Bronchus fibroblast of lung (primary cell): ENCODE results near the gene HNRNPH2. TPM values are rescaled to one million over a fixed set of nuclear protein-coding genes. Genes with fewer than 3 reads are reported as not detected.

Source experiments
- total RNA-seq: library from RNA; depleted of rRNA; stranded (reverse); fragments of >200 nt; gene quantifications from 2 replicates; pipeline ENCODE4 v1.2.3, GENCODE V29; 2015

The HNRNPH2 gene
- total RNA-seq = 42.4 and 43.1 TPM in 2 replicates

DNA sequence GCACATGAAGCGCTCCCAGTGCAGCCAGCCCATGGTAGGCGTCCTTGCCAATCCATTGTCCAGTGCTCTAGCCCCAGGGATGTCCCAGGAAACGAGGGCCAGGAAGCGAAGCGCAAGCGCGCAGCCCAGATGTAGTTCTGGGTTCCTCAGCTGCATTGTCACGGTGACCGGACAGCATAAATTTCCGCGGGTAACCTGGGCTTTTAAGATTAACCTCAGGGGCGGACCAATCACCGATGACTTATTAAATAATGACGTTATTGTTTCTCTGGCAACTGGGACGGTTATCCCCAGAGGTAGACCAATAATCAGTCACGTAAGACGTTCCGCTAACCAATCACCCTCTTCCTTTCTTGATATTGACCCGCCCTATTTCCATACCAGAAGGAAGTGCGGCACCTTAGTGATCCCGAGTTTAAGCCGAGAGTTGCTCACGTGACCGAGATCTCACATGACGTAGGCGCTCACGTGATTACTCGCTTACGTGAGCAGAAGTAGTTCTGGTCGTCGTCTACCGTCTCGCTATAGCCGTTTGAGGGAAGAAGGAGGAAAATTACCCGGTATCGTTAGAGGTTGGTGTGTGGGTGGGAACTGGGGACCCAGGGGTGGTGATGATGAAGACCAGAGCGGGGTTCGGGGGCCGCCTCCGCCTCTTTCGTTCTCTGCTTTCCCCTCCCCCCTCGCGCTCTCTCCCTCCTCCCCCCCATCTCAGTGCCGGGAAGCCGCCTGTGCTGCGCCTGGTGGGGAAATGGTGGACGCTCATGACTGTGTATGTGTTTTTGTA is at the start of gene HNRNPH2, which contains the start of gene GLA:
TSS of gene HNRNPH2 (plus strand) at position 475 of the 784 bp plus-strand sequence. CDS start 3,767 bp downstream, outside the sequence.
TSS of gene GLA (minus strand) at position 178 of the 784 bp plus-strand sequence. CDS start at position 156, 22 bp downstream.

DNA sequence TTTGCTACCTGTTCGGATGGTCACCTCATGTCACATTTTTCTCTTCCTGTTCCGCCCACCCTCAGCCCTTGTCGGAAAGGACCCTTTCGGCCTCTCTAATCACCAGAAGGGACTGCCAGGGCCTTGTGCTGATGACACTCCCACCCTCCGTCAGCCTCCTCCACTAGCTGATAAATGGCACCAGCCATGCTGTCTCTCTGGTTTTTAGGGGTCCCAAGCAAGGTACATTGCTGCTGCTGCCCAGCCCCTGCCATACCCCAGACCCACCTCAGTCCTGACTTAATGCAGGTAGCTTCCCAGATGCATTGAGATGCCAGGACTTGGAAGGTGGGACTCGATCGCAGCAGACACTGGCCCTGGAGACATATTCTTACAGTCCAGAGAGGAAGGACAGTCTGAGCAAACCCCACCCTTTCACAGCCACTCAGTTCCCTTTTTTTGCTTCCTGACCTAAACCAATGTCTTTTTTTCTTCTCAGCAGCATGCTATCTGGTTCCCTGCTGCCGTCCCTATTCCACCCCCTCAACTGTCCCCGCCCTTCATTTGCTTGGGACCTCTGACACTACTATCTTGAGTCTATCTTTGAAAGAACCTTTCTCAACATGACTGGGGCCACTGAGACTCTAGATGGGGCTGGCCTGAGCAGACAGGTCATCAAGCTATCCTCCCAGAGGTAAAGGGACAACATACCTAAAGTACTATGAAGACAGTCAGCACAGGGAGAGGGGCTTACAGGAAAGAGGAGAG is 22.1 kb upstream of the HNRNPH2 start, which contains the start of gene BTK:
TSS of gene BTK (minus strand) at position 397 of the 747 bp plus-strand sequence. CDS start 10,907 bp downstream, outside the sequence.

GRCh38 chrX:101390664-101391525 is 17.1 kb upstream of the HNRNPH2 start, which contains the start of gene RPL36A:
TSS of gene RPL36A (plus strand) at chrX:101391011. CDS start at chrX:101391044, 33 bp downstream.

Other genes with a start within 250 kb of the HNRNPH2 start
- gene DRP2, start 188.4 kb upstream of the HNRNPH2 start, total RNA-seq = 1.2 and 2.0 TPM in 2 replicates
- 0.17 and 0.30 TPM in 2 replicates for gene TAF7L, start 116.9 kb upstream of the HNRNPH2 start, total RNA-seq
- 5.7 and 9.2 TPM in 2 replicates for gene TIMM8A, start 59.5 kb upstream of the HNRNPH2 start, total RNA-seq
- gene BTK, start 22.0 kb upstream of the HNRNPH2 start, total RNA-seq = not detected in 2 replicates
- gene RPL36A, start 17.2 kb upstream of the HNRNPH2 start, total RNA-seq = 3,269 and 3,654 TPM in 2 replicates
- gene GLA, start 297 bp upstream of the HNRNPH2 start, total RNA-seq = 32.9 and 33.5 TPM in 2 replicates
- gene ARMCX4, start 77.2 kb downstream of the HNRNPH2 start, total RNA-seq = 0.89 and 1.8 TPM in 2 replicates
- 27.5 and 34.6 TPM in 2 replicates for gene ARMCX1, start 142.3 kb downstream of the HNRNPH2 start, total RNA-seq
- 20.1 and 30.3 TPM in 2 replicates for gene ARMCX6, start 209.8 kb downstream of the HNRNPH2 start, total RNA-seq
- 22.4 and 26.9 TPM in 2 replicates for gene ARMCX3, start 214.9 kb downstream of the HNRNPH2 start, total RNA-seq